ENCODE measurements around the gene LAMA4. TPM values are rescaled to one million over a fixed set of nuclear protein-coding genes. Genes with fewer than 3 reads are reported as not detected.
A peak's percentile ranks its signal among the peaks of the same experiment; 100 is the strongest.

The LAMA4 gene
- total and polyA plus RNA-seq, 7 experiments from 2014 or later: not detected

DNA sequence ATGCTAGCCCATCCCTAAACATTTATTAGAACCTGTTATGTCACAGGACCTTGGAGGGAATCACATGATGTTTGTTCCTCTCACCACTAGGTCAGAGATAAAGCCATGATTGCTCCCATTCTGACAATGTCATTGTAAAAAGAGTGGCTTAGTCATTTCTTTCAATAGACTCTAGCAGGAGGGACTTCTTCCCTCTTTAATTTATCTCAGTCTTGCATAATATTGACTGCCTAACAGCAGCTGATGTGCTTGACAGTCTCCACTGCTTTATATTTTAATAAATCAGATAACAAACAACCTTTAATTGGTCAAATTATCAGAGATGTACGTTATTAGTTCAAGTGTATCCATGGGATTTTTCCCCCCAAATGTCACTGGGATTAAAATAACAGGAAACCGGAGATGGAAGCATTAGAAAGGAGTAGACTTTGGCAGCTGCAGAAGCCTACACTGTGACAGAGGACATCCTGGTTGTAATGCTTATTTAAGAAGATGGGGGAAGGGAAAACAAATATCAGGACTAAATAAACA, 39.6 kb downstream of the LAMA4 start:
- H3K36me3 Mint-ChIP-seq: peaks cover 0 to 1% (median 0%) of the 10 kb centered on the region in 5 donors

DNA sequence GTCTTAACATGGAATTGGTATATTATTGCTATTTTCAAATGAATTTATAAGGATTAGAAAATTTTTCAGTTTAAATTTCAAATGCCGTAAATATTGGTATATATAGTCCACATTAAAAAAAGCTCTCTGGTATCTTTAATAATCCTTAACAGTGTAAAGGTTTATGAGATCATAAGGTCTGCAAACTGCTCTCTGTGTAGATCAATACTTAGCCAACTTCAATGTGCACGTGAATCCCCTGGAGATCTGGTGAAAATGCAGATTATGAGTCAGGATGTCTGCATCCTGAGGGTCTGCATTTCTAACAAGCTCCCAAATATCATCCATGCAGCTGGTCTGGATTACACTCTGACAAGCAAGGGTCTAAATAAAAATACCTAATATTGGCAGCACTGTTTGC, 43.5 kb downstream of the LAMA4 start:
- no peaks in the 10 kb centered on the region for H3K9me3 ChIP-seq (ENCODE audit: control insufficient read depth in 2 of 3, low read length in 3 of 3)
- peaks cover 0 to 3% (median 0%) of the 10 kb centered on the region in 5 donors for H3K36me3 Mint-ChIP-seq
- ChIA-PET POLR2A (no interaction called here), CTCF (no interaction called here)
- H3K4me1 ChIP-seq (ENCODE audit: control insufficient read depth in 2 of 2, insufficient read depth in 2 of 2, low read length in 2 of 2): no peaks in the 10 kb centered on the region
- DNase-seq (no peak), ATAC-seq (no peak)
- no peaks in the 10 kb centered on the region for H3K27me3 ChIP-seq (ENCODE audit: control insufficient read depth in 2 of 2, insufficient read depth in 2 of 2, low read length in 2 of 2)
- no peak overlapping the region for H3K4me3 Mint-ChIP-seq
- H3K27me3 Mint-ChIP-seq: peaks cover 15 to 54% (median 26%) of the 10 kb centered on the region in 5 donors
- H3K27ac ChIP-seq (ENCODE audit: low read depth, low read length): no peak overlapping the region
- no peak overlapping the region for H3K4me3 ChIP-seq (ENCODE audit: low read length)
- intact Hi-C loops (cut with micrococcal nuclease): no loop called here
- H3K4me1 Mint-ChIP-seq: peaks cover 0 to 4% (median 0%) of the 10 kb centered on the region in 7 donors
- no peaks in the 10 kb centered on the region for H3K36me3 ChIP-seq (ENCODE audit: control insufficient read depth in 2 of 3, insufficient read depth in 3 of 3, low read length in 3 of 3)
- no peak overlapping the region for H3K27ac Mint-ChIP-seq
- no peaks in the 10 kb centered on the region for H3K9me3 Mint-ChIP-seq

More for the DNA sequence above, 39.6 kb downstream of the LAMA4 start:
- H3K4me1 ChIP-seq (ENCODE audit: control insufficient read depth in 2 of 2, insufficient read depth in 2 of 2, low read length in 2 of 2): no peaks in the 10 kb centered on the region
- intact Hi-C loops (cut with micrococcal nuclease): no loop called here
- H3K9me3 ChIP-seq (ENCODE audit: control insufficient read depth in 2 of 3, low read length in 3 of 3): no peaks in the 10 kb centered on the region
- no peaks in the 10 kb centered on the region for H3K9me3 Mint-ChIP-seq
- H3K36me3 ChIP-seq (ENCODE audit: control insufficient read depth in 2 of 3, insufficient read depth in 3 of 3, low read length in 3 of 3): no peaks in the 10 kb centered on the region
- ATAC-seq: peak; percentile 41
- H3K4me1 Mint-ChIP-seq: peaks cover 0 to 4% (median 0%) of the 10 kb centered on the region in 7 donors
- no peak overlapping the region for H3K4me3 Mint-ChIP-seq
- H3K27me3 Mint-ChIP-seq: peaks cover 14 to 53% (median 33%) of the 10 kb centered on the region in 5 donors
- no peak overlapping the region for H3K27ac Mint-ChIP-seq
- CTCF ChIA-PET: no interaction called here
- H3K27ac ChIP-seq (ENCODE audit: low read depth, low read length): no peak overlapping the region
- no peak overlapping the region for H3K4me3 ChIP-seq (ENCODE audit: low read length)
- POLR2A ChIA-PET: no interaction called here
- no peak for DNase-seq
- H3K27me3 ChIP-seq (ENCODE audit: control insufficient read depth in 2 of 2, insufficient read depth in 2 of 2, low read length in 2 of 2): no peaks in the 10 kb centered on the region

DNA sequence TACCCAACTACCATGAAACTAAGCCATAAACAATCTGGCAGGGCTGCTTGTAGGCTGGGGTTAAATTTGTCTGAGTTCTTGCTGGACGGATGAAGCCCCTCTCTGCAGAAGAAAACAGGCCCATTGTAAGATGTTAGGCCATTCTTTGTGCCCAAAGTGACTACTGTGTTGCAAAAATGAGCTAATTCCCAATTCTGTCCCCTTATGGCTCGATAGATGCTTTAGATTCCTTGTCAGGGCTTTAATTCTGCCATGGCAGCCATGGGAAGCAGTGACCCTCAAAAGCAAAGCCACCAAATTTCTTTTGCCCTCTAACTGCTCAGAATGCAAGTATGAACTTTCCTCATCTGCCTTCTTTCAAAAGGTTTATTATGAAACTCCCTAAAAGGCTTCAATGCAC, 45.2 kb downstream of the LAMA4 start:
- H3K36me3 ChIP-seq (ENCODE audit: control insufficient read depth in 2 of 3, insufficient read depth in 3 of 3, low read length in 3 of 3): no peaks in the 10 kb centered on the region
- CTCF ChIA-PET: no interaction called here
- no peak overlapping the region for H3K27ac ChIP-seq (ENCODE audit: low read depth, low read length)
- H3K36me3 Mint-ChIP-seq: peaks cover 0 to 3% (median 0%) of the 10 kb centered on the region in 5 donors
- no peak for ATAC-seq
- H3K4me1 ChIP-seq (ENCODE audit: control insufficient read depth in 2 of 2, insufficient read depth in 2 of 2, low read length in 2 of 2): no peaks in the 10 kb centered on the region
- intact Hi-C loops (cut with micrococcal nuclease): no loop called here
- H3K4me3 ChIP-seq (ENCODE audit: low read length): no peak overlapping the region
- H3K4me3 Mint-ChIP-seq: no peak overlapping the region
- H3K27me3 Mint-ChIP-seq: peaks cover 15 to 58% (median 31%) of the 10 kb centered on the region in 5 donors
- POLR2A ChIA-PET: no interaction called here
- no peak for DNase-seq
- no peak overlapping the region for H3K27ac Mint-ChIP-seq
- H3K4me1 Mint-ChIP-seq: peaks cover 0 to 4% (median 0%) of the 10 kb centered on the region in 7 donors
- H3K9me3 Mint-ChIP-seq: peaks cover 0 to 1% (median 0%) of the 10 kb centered on the region in 11 donors
- H3K9me3 ChIP-seq (ENCODE audit: control insufficient read depth in 2 of 3, low read length in 3 of 3): no peaks in the 10 kb centered on the region
- no peaks in the 10 kb centered on the region for H3K27me3 ChIP-seq (ENCODE audit: control insufficient read depth in 2 of 2, insufficient read depth in 2 of 2, low read length in 2 of 2)

DNA sequence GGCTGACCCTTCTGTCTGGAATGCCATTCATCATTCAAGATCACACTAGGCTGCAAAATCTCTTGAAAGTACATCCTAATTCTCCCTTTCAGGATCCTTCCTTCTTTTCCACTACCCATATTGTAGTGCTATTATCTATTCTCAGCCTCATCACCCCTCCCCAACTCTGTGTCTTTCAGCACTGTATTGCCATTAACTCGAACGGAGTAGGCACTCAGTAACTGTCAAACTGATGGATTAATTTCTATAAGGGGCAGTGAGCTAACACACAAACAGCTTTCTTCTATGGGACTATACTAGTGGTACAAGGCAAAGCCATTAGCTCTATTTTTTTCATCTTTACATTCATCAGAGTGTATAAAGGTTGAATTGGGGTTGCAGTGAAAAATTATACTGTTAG, 46.6 kb downstream of the LAMA4 start:
- Histone ChIP-seq H3K27me3 (ENCODE audit: control insufficient read depth in 2 of 2, insufficient read depth in 2 of 2, low read length in 2 of 2) (no peaks in the 10 kb centered on the region), H3K9me3 (ENCODE audit: control insufficient read depth in 2 of 3, low read length in 3 of 3) (no peaks in the 10 kb centered on the region), H3K27ac (ENCODE audit: low read depth, low read length) (no peak overlapping the region), H3K4me3 (ENCODE audit: low read length) (no peak overlapping the region), H3K36me3 (ENCODE audit: control insufficient read depth in 2 of 3, insufficient read depth in 3 of 3, low read length in 3 of 3) (no peaks in the 10 kb centered on the region), H3K4me1 (ENCODE audit: control insufficient read depth in 2 of 2, insufficient read depth in 2 of 2, low read length in 2 of 2) (no peaks in the 10 kb centered on the region)
- Mint-ChIP-seq H3K4me1 (peaks cover 0 to 8% (median 0%) of the 10 kb centered on the region in 7 donors), H3K27me3 (peaks cover 18 to 61% (median 29%) of the 10 kb centered on the region in 5 donors), H3K27ac (no peak overlapping the region), H3K9me3 (peaks cover 0 to 1% (median 0%) of the 10 kb centered on the region in 11 donors), H3K4me3 (no peak overlapping the region), H3K36me3 (peaks cover 0 to 3% (median 0%) of the 10 kb centered on the region in 5 donors)
- DNase-seq (no peak), ATAC-seq (no peak)
- intact Hi-C loops (cut with micrococcal nuclease): no loop called here
- ChIA-PET POLR2A (no interaction called here), CTCF (no interaction called here)

DNA sequence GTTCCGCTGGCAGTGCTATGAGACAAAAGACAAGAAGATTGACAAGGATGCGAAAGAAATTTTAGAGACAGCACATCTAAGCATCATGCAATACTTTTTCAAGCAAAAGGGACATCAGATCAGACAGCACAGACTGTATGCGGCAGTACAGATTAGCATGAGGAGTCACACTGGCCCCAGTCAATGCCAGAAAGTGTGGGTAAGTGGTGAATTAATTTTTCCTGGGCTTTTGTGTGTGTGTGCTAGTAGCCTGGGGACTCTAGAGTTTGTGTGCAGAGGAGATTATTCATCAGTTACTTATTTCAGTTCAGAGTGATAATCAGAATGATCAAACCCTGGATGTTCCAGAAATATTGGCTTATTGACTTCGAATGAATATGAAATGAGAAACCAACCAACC, 47.2 kb downstream of the LAMA4 start:
- Histone ChIP-seq H3K4me3 (ENCODE audit: low read length) (no peak overlapping the region), H3K9me3 (ENCODE audit: control insufficient read depth in 2 of 3, low read length in 3 of 3) (no peaks in the 10 kb centered on the region), H3K4me1 (ENCODE audit: control insufficient read depth in 2 of 2, insufficient read depth in 2 of 2, low read length in 2 of 2) (no peaks in the 10 kb centered on the region), H3K27me3 (ENCODE audit: control insufficient read depth in 2 of 2, insufficient read depth in 2 of 2, low read length in 2 of 2) (no peaks in the 10 kb centered on the region), H3K36me3 (ENCODE audit: control insufficient read depth in 2 of 3, insufficient read depth in 3 of 3, low read length in 3 of 3) (no peaks in the 10 kb centered on the region), H3K27ac (ENCODE audit: low read depth, low read length) (no peak overlapping the region)
- Mint-ChIP-seq H3K27ac (no peak overlapping the region), H3K27me3 (peaks cover 24 to 61% (median 29%) of the 10 kb centered on the region in 5 donors), H3K36me3 (peaks cover 0 to 3% (median 0%) of the 10 kb centered on the region in 5 donors), H3K9me3 (peaks cover 0 to 1% (median 0%) of the 10 kb centered on the region in 11 donors), H3K4me1 (peaks cover 0 to 8% (median 0%) of the 10 kb centered on the region in 7 donors), H3K4me3 (no peak overlapping the region)
- ATAC-seq (no peak), DNase-seq (no peak)
- ChIA-PET CTCF (no interaction called here), POLR2A (no interaction called here)
- intact Hi-C loops (cut with micrococcal nuclease): no loop called here

DNA sequence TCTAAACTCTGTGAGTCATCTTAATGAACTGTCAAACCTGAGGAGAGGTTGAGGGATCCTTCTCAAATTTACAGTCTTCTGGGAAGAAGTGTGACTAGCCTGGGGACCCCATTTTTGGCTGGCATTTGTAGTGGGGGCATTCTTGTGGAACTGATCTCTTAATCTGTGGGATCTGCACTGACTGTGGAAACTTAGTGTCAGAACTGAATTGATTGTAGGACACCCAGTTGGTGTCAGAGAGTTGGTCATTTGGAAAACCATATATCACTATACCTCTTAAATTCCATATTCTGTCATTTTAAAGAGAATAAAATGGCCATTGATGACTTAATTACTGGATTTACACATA, 48.3 kb downstream of the LAMA4 start:
- Mint-ChIP-seq H3K4me1 (peaks cover 0 to 8% (median 0%) of the 10 kb centered on the region in 7 donors), H3K9me3 (peaks cover 0 to 1% (median 0%) of the 10 kb centered on the region in 11 donors), H3K27me3 (peaks cover 16 to 51% (median 23%) of the 10 kb centered on the region in 5 donors), H3K27ac (no peak overlapping the region), H3K4me3 (no peak overlapping the region), H3K36me3 (peaks cover 0 to 3% (median 0%) of the 10 kb centered on the region in 5 donors)
- DNase-seq (no peak), ATAC-seq (no peak)
- Histone ChIP-seq H3K4me3 (ENCODE audit: low read length) (no peak overlapping the region), H3K4me1 (ENCODE audit: control insufficient read depth in 2 of 2, insufficient read depth in 2 of 2, low read length in 2 of 2) (no peaks in the 10 kb centered on the region), H3K27ac (ENCODE audit: low read depth, low read length) (no peak overlapping the region), H3K9me3 (ENCODE audit: control insufficient read depth in 2 of 3, low read length in 3 of 3) (no peaks in the 10 kb centered on the region), H3K27me3 (ENCODE audit: control insufficient read depth in 2 of 2, insufficient read depth in 2 of 2, low read length in 2 of 2) (no peaks in the 10 kb centered on the region), H3K36me3 (ENCODE audit: control insufficient read depth in 2 of 3, insufficient read depth in 3 of 3, low read length in 3 of 3) (no peaks in the 10 kb centered on the region)
- intact Hi-C loops (cut with micrococcal nuclease): no loop called here
- ChIA-PET CTCF (no interaction called here), POLR2A (no interaction called here)

DNA sequence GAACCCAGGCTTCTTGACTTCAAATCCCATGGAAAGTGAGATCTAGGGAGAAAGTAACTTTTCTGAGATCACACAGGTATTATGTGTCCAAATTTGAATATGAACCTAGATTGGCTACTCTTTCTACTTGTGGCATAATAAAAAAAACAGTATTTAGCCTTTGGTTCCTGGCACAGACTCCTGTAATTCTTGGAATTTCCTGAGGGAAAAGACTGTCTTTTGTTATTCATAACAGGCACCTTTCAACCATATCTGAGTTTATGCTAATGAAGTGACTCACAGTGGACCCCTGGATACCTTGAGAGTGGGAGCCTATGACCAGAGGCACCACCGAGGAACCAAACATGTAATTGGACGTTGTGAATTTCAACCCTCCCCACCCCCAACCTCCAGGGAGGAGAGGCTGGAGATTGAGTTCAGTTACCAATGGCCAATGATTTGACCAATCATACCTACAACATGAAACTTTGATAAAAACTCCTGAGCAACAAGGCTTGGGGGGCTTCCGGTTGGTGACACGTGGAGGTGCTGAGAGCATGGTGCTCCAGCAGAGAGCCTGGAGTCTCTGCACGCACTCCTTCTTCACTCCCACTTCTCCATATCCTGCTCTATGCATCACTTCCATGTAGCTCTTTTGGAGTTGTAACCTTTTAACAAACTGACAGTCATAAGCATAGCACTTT, 48.8 kb downstream of the LAMA4 start:
- peaks cover 0 to 8% (median 0%) of the 10 kb centered on the region in 7 donors for H3K4me1 Mint-ChIP-seq
- no peaks in the 10 kb centered on the region for H3K4me1 ChIP-seq (ENCODE audit: control insufficient read depth in 2 of 2, insufficient read depth in 2 of 2, low read length in 2 of 2)
- ChIA-PET CTCF (no interaction called here), POLR2A (no interaction called here)
- peaks cover 16 to 48% (median 21%) of the 10 kb centered on the region in 5 donors for H3K27me3 Mint-ChIP-seq
- no peaks in the 10 kb centered on the region for H3K27me3 ChIP-seq (ENCODE audit: control insufficient read depth in 2 of 2, insufficient read depth in 2 of 2, low read length in 2 of 2)
- no peaks in the 10 kb centered on the region for H3K9me3 ChIP-seq (ENCODE audit: control insufficient read depth in 2 of 3, low read length in 3 of 3)
- H3K4me3 Mint-ChIP-seq: no peak overlapping the region
- DNase-seq (no peak), ATAC-seq (no peak)
- H3K27ac Mint-ChIP-seq: no peak overlapping the region
- no peak overlapping the region for H3K27ac ChIP-seq (ENCODE audit: low read depth, low read length)
- no peaks in the 10 kb centered on the region for H3K36me3 ChIP-seq (ENCODE audit: control insufficient read depth in 2 of 3, insufficient read depth in 3 of 3, low read length in 3 of 3)
- intact Hi-C loops (cut with micrococcal nuclease): no loop called here
- peaks cover 0 to 6% (median 0%) of the 10 kb centered on the region in 5 donors for H3K36me3 Mint-ChIP-seq
- H3K9me3 Mint-ChIP-seq: peaks cover 0 to 1% (median 0%) of the 10 kb centered on the region in 11 donors
- no peak overlapping the region for H3K4me3 ChIP-seq (ENCODE audit: low read length)
